Heart left ventricle (tissue), 13 donors: Measurements from ENCODE around the gene XCL1.

Source experiments
- CTCF ChIP-seq, 12 donors: fragments of 200-600 bp; sonication (generic) in 4 of 12; IDR thresholded peaks; one replicate each; pipeline versions ENCODE4 v1.5.0 to v1.8.0; 2018 to 2022; ENCODE audit warnings: antibody characterized with exemption in 12 of 12, mild to moderate bottlenecking in 5 of 12
- POLR2A ChIP-seq, 2 donors: fragments of 450-650 bp; IDR thresholded peaks; one replicate each; pipeline ENCODE4 v1.6.1; 2017; ENCODE audit warnings: antibody characterized with exemption in 2 of 2, mild to moderate bottlenecking in 2 of 2, moderate library complexity in 2 of 2
- donor health status: ischemic (EF 13 %, LVEDD 7.1; RV severe dilation, severe dysfunction).
- donor health status: DM: no; HTN: yes; CAD: no.
- donor health status: DM: no; HTN: no; CAD: no.
- donor health status: ischemic (EF 25% LVEDD 6.9; RV normal size, moderate dysfunction).
- donor health status: ischemic (EF 25% LVEDD 5.7; RV mildly dilated, moderate dysfunction).
- donor health status: ischemic (EF 35%, LVEDD 5.7; RV mildly dilated, moderate dysfunction).
- donor health status: nonischemic (EF 11% LVEDD 7.7; RV severe dilation, severe dysfunction).
- donor health status: DM: yes; HTN: yes; CAD: no.
- donor health status: PGD.
- donor health status: ischemic (EF 29% LVEDD 5.4; RV normal size, mild dysfunction).
- donor health status: nonischemic (EF 23%, LVEDD 6.1; RV moderate dilation, normal function).

DNA sequence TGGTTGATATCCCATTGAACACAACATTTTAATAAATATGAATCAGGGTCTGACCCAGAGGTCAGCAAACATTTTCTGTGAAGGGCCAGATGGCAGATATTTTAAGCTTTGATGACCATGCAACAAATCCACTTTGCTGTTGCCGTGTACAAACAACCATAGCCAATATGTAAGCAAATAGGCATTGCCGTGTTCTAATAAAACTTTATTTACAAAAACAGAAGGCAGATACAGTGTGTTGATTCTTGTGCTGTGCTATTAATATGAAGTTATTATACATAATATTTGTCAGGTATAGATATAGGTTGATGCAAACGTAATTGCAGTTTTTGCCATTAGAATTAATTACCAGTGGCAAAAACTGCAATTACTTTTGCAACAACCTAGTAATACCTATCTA lies 8.8 kb upstream of the XCL1 start:
- TF ChIP-seq CTCF (IDR thresholded peaks at IDR 0.05), result no peak
- no peak for TF ChIP-seq POLR2A (IDR thresholded peaks at IDR 0.05)
